IMR-90 (cell line): ENCODE measurements around the gene TBC1D16. TPM values are rescaled to one million over a fixed set of nuclear protein-coding genes. Genes with fewer than 3 reads are reported as not detected.

Experiments used
- ATAC-seq: fragments of 200-7000 bp; cut with Tn5 transposase; 2 replicates; pipeline ENCODE4 v1.9.1; 2020; ENCODE audit warnings: low read depth, mild to moderate bottlenecking, moderate library complexity
- BruUV-seq: library from RNA; stranded (reverse); fragments of 400-500 nt; replicated peaks from 2 replicates; lab custom pipeline; 2021; lab: Mats Ljungman, UMichigan
- CTCF ChIA-PET: fragments of 300-600 bp; formaldehyde crosslinking; extraction: SDS; loops from one replicate; lab custom pipeline; 2021; ENCODE audit warnings: antibody characterized with exemption; lab: Yijun Ruan, JAX
- POLR2A ChIA-PET: fragments of 300-600 bp; sonication (Branson Sonifier 250); formaldehyde crosslinking; loops from one replicate; lab custom pipeline; 2022; ENCODE audit warnings: antibody characterized with exemption; ENCODE audit not compliant: unreplicated experiment; lab: Charles Lee
- DNase-seq: peaks from one replicate; pipeline ENCODE4 v3.0.0; 2013
- H2AFZ ChIP-seq: replicated peaks from 2 replicates; pipeline ENCODE3; 2013; ENCODE audit warnings: low read length, mild to moderate bottlenecking; ENCODE audit not compliant: poor library complexity
- H2AK5ac ChIP-seq: 2 replicates; pipeline ENCODE4 v1.6.1; 2013; ENCODE audit warnings: low read depth, low read length, inconsistent platforms
- H2AK9ac ChIP-seq: replicated peaks from 2 replicates; pipeline ENCODE3; 2013; ENCODE audit warnings: mild to moderate bottlenecking, low read depth, low read length, moderate library complexity; ENCODE audit not compliant: poor library complexity
- H2BK120ac ChIP-seq: 2 replicates; pipeline ENCODE4 v1.6.1; 2013; ENCODE audit warnings: low read depth, low read length, inconsistent platforms
- H2BK15ac ChIP-seq: 3 replicates; pipeline ENCODE4 v1.6.1; 2013; ENCODE audit warnings: low read depth, low read length, inconsistent platforms
- H2BK20ac ChIP-seq: 2 replicates; pipeline ENCODE4 v1.6.1; 2013; ENCODE audit warnings: low read depth, mild to moderate bottlenecking, inconsistent platforms, low read length, moderate library complexity
- H2BK5ac ChIP-seq: 2 replicates; pipeline ENCODE4 v1.6.1; 2013; ENCODE audit warnings: mild to moderate bottlenecking, low read depth, low read length, inconsistent platforms; ENCODE audit not compliant: poor library complexity, severe bottlenecking
- H3K14ac ChIP-seq: replicated peaks from 2 replicates; pipeline ENCODE4 v1.6.1; 2013; ENCODE audit warnings: low read depth, low read length, inconsistent platforms
- H3K18ac ChIP-seq: 2 replicates; pipeline ENCODE4 v1.6.1; 2013; ENCODE audit warnings: low read depth, low read length, control low read depth
- H3K23ac ChIP-seq: 2 replicates; pipeline ENCODE4 v1.6.1; 2013; ENCODE audit warnings: low read depth, low read length, inconsistent platforms
- H3K27ac ChIP-seq: 2 replicates; pipeline ENCODE4 v1.5.1; 2013; ENCODE audit warnings: mild to moderate bottlenecking, control low read depth, low read length; ENCODE audit not compliant: insufficient read depth
- H3K27me3 ChIP-seq: 2 replicates; pipeline ENCODE4 v1.6.1; 2013; ENCODE audit warnings: low read length; ENCODE audit not compliant: control insufficient read depth, insufficient read depth
- H3K36me3 ChIP-seq: 2 replicates; pipeline ENCODE4 v1.6.1; 2013; ENCODE audit warnings: low read length, mixed read lengths; ENCODE audit not compliant: control insufficient read depth, insufficient read depth
- H3K4ac ChIP-seq: 2 replicates; pipeline ENCODE4 v1.6.1; 2013; ENCODE audit warnings: low read depth, low read length, inconsistent platforms
- H3K4me1 ChIP-seq: 2 replicates; pipeline ENCODE4 v1.6.1; 2013; ENCODE audit warnings: low read length, mixed read lengths; ENCODE audit not compliant: control insufficient read depth, insufficient read depth
- H3K4me2 ChIP-seq: 2 replicates; pipeline ENCODE4 v1.6.1; 2013; ENCODE audit warnings: low read depth, mild to moderate bottlenecking, control low read depth, low read length, moderate library complexity
- H3K4me3 ChIP-seq: 2 replicates; pipeline ENCODE4 v1.5.1; 2013; ENCODE audit warnings: low read depth, mild to moderate bottlenecking, control low read depth, low read length, moderate library complexity; ENCODE audit not compliant: insufficient read depth
- H3K56ac ChIP-seq: 2 replicates; pipeline ENCODE4 v1.6.1; 2013; ENCODE audit warnings: low read length, inconsistent platforms; ENCODE audit not compliant: insufficient read depth; ENCODE audit errors: extremely low read depth
- H3K79me1 ChIP-seq, 2 experiments: 2 replicates each; pipeline ENCODE4 v1.6.1; 2013; ENCODE audit warnings: low read length in 2 of 2, inconsistent platforms in 1 of 2, low read depth in 1 of 2
- H3K9ac ChIP-seq: 2 replicates; pipeline ENCODE4 v1.6.1; 2013; ENCODE audit warnings: low read depth, low read length, control low read depth
- H3K9me1 ChIP-seq: 2 replicates; pipeline ENCODE4 v1.6.1; 2013; ENCODE audit warnings: low read length, inconsistent platforms; ENCODE audit not compliant: insufficient read depth
- H3K9me3 ChIP-seq: 2 replicates; pipeline ENCODE4 v1.6.1; 2013; ENCODE audit warnings: low read length; ENCODE audit not compliant: control insufficient read depth, insufficient read depth
- H4K20me1 ChIP-seq: 2 replicates; pipeline ENCODE4 v1.6.1; 2013; ENCODE audit warnings: low read length, inconsistent platforms; ENCODE audit not compliant: insufficient read depth
- H4K5ac ChIP-seq: 2 replicates; pipeline ENCODE4 v1.6.1; 2013; ENCODE audit warnings: mild to moderate bottlenecking, low read depth, low read length, control low read depth
- H4K8ac ChIP-seq, 2 experiments: 2 replicates each; pipeline ENCODE4 v1.6.1; 2013; ENCODE audit warnings: low read depth in 2 of 2, low read length in 2 of 2, control low read depth in 1 of 2, inconsistent platforms in 1 of 2
- H4K91ac ChIP-seq: 2 replicates; pipeline ENCODE4 v1.6.1; 2013; ENCODE audit warnings: low read depth, low read length, inconsistent platforms; ENCODE audit not compliant: insufficient read depth
- BHLHE40 ChIP-seq: fragments of 150-350 bp; IDR thresholded peaks from 2 replicates; pipeline ENCODE4 v1.6.1; 2016; ENCODE audit warnings: mild to moderate bottlenecking, low read depth, low read length
- CHD1 ChIP-seq: IDR thresholded peaks from 2 replicates; pipeline ENCODE4 v1.6.1; 2012; ENCODE audit warnings: low read depth, low read length, improper control_type of control experiment
- FOS ChIP-seq: fragments of 150-350 bp; IDR thresholded peaks from 2 replicates; pipeline ENCODE4 v1.6.1; 2016; ENCODE audit warnings: low read depth, low read length
- MAFK ChIP-seq: IDR thresholded peaks from 2 replicates; pipeline ENCODE4 v1.6.1; 2012; ENCODE audit warnings: low read depth, low read length, improper control_type of control experiment
- MAZ ChIP-seq: IDR thresholded peaks from 2 replicates; pipeline ENCODE4 v1.6.1; 2012; ENCODE audit warnings: low read depth, mild to moderate bottlenecking, low read length, improper control_type of control experiment, moderate library complexity, borderline replicate concordance
- MXI1 ChIP-seq: IDR thresholded peaks from 2 replicates; pipeline ENCODE4 v1.6.1; 2012; ENCODE audit warnings: low read depth, mild to moderate bottlenecking, low read length, moderate library complexity, borderline replicate concordance
- NFE2L2 ChIP-seq: fragments of 150-350 bp; IDR thresholded peaks from 2 replicates; pipeline ENCODE4 v1.6.1; 2016; ENCODE audit warnings: low read depth, mild to moderate bottlenecking, low read length
- RAD21 ChIP-seq: IDR thresholded peaks from 2 replicates; pipeline ENCODE4 v1.6.1; 2012; ENCODE audit warnings: low read length, improper control_type of control experiment
- RCOR1 ChIP-seq: IDR thresholded peaks from 2 replicates; pipeline ENCODE4 v1.6.1; 2012; ENCODE audit warnings: mild to moderate bottlenecking, low read length, improper control_type of control experiment; ENCODE audit not compliant: insufficient replicate concordance
- RFX5 ChIP-seq: IDR thresholded peaks from 2 replicates; pipeline ENCODE4 v1.8.0; 2012; ENCODE audit warnings: low read depth, mild to moderate bottlenecking, low read length, moderate library complexity
- SMC3 ChIP-seq: fragments of 150-350 bp; IDR thresholded peaks from 2 replicates; pipeline ENCODE4 v1.6.1; 2016; ENCODE audit warnings: low read depth, mild to moderate bottlenecking, antibody characterized with exemption, low read length, moderate library complexity
- USF2 ChIP-seq: fragments of 150-350 bp; IDR thresholded peaks from 2 replicates; pipeline ENCODE4 v1.6.1; 2017; ENCODE audit warnings: mild to moderate bottlenecking, antibody characterized with exemption, low read length, low read depth
- WGBS, 2 experiments: methylation state at CpG; one replicate each; pipeline versions ENCODE4 v1.1.5 to v1.1.7; 2013; ENCODE audit warnings: missing lambda C conversion rate in 2 of 2; ENCODE audit not compliant: insufficient read length in 1 of 2; ENCODE audit errors: extremely low coverage in 2 of 2; 5-methylcytosine and 5-hydroxymethylcytosine counted together
- dilution Hi-C: fragments of 300-500 bp; cut with HindIII; formaldehyde crosslinking; loops from one replicate; pipeline ENCODE4 v1.14.3; 2018; ENCODE audit warnings: low sequenced_read_pairs; ENCODE audit not compliant: unreplicated experiment
- in situ Hi-C: fragments of 300-500 bp; cut with MboI; formaldehyde crosslinking; loops from 3 replicates; pipeline ENCODE4 v1.14.3; 2019; ENCODE audit warnings: low sequenced_read_pairs, inconsistent platforms, mixed read lengths
- intact Hi-C: fragments of 100-400 bp; cut with micrococcal nuclease; formaldehyde crosslinking; loops from 2 replicates; pipeline ENCODE4 v1.10.0; 2022
- polyA plus RNA-seq, 3 experiments: library from polyadenylated mRNA; depleted of rRNA; stranded (reverse); fragments of >200 nt; gene quantifications; 2 replicates each; pipeline ENCODE4 v1.2.3, GENCODE V29; 2012; ENCODE audit warnings: low replicate concordance in 1 of 3
- total RNA-seq: library from RNA; depleted of rRNA; stranded (reverse); fragments of >200 nt; gene quantifications from 2 replicates; pipeline ENCODE4 v1.2.3, GENCODE V29; 2012
- TF ChIP-seq, protein P1 (sequence below): conservative IDR thresholded peaks from 2 replicates; pipeline ENCODE4 v1.5.1; 2012; ENCODE audit warnings: mild to moderate bottlenecking, low read depth, low read length, improper control_type of control experiment

The TBC1D16 gene
- total and polyA plus RNA-seq, 2 of the 4 experiments (the other 2 are of a cell fraction), result 10.1 to 16.7 TPM

DNA sequence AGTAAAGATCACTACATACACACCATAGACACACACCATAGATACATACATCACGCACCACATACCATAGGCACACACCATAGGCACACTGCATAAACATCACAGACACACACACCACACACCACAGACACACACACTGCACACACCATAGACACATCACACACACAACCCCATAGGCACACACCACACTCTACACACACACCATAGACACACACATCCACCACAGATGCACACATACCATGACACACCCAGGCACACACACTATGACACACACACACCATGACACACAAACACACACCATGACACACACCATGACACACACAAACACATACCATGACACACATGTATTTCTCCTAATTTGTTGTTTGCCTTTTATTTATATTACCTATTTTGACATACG is 14.1 kb downstream of the TBC1D16 start:
- 100% methylated on average over 1 of the region's 2 CpGs; no CpG with 5 or more reads in 1 of the 2 experiments for WGBS, 2 experiments

More for the DNA sequence above, 14.1 kb downstream of the TBC1D16 start:
- H3K23ac ChIP-seq, result peak overlapping the region; percentile 59; the same call in 1 of the 2 replicates
- H2AK9ac ChIP-seq, result no peak overlapping the region
- no peak overlapping the region for H4K8ac ChIP-seq
- no peak overlapping the region for H3K18ac ChIP-seq
- no peak overlapping the region for H3K14ac ChIP-seq
- H2BK120ac ChIP-seq, result no peak overlapping the region
- no peak overlapping the region for H3K56ac ChIP-seq
- H3K36me3 ChIP-seq, result no peaks in the 10 kb centered on the region
- ATAC-seq (no peak), DNase-seq (no peak)
- peaks cover 21 to 49% of the 10 kb centered on the region in 2 experiments for H3K79me1 ChIP-seq
- no peak overlapping the region for H3K4me2 ChIP-seq
- peak overlapping the region; percentile 21 for H2BK5ac ChIP-seq
- in situ Hi-C loops (no loop called here), dilution Hi-C loops (no loop called here), intact Hi-C loops (no loop called here)
- H4K20me1 ChIP-seq, result peaks cover 46% of the 10 kb centered on the region
- no peaks in the 10 kb centered on the region for H3K9me3 ChIP-seq
- no TSS peak for BruUV-seq
- no peak overlapping the region for H2BK20ac ChIP-seq
- H4K91ac ChIP-seq, result no peak overlapping the region
- no peaks in the 10 kb centered on the region for H3K27me3 ChIP-seq
- H3K9me1 ChIP-seq, result peaks cover 19% of the 10 kb centered on the region
- ChIA-PET POLR2A (no interaction called here), CTCF (no interaction called here)
- H2AFZ ChIP-seq, result no peak overlapping the region
- H3K4me1 ChIP-seq, result peaks cover 7% of the 10 kb centered on the region; the same call in 1 of the 2 replicates
- no peak overlapping the region for H3K9ac ChIP-seq
- no peak overlapping the region for H2BK15ac ChIP-seq
- H3K4me3 ChIP-seq, result no peak overlapping the region
- H2AK5ac ChIP-seq, result no peak overlapping the region
- no peak overlapping the region for H4K5ac ChIP-seq
- no peak overlapping the region for H3K4ac ChIP-seq
- no peak overlapping the region for H3K27ac ChIP-seq
- TF ChIP-seq MXI1 (no peak), RCOR1 (no peak), RFX5 (no peak), MAZ (no peak), SMC3 (no peak), BHLHE40 (no peak), MAFK (no peak), NFE2L2 (no peak), USF2 (no peak), FOS (no peak), RAD21 (no peak), CHD1 (no peak)
- TF ChIP-seq, protein P1, sequence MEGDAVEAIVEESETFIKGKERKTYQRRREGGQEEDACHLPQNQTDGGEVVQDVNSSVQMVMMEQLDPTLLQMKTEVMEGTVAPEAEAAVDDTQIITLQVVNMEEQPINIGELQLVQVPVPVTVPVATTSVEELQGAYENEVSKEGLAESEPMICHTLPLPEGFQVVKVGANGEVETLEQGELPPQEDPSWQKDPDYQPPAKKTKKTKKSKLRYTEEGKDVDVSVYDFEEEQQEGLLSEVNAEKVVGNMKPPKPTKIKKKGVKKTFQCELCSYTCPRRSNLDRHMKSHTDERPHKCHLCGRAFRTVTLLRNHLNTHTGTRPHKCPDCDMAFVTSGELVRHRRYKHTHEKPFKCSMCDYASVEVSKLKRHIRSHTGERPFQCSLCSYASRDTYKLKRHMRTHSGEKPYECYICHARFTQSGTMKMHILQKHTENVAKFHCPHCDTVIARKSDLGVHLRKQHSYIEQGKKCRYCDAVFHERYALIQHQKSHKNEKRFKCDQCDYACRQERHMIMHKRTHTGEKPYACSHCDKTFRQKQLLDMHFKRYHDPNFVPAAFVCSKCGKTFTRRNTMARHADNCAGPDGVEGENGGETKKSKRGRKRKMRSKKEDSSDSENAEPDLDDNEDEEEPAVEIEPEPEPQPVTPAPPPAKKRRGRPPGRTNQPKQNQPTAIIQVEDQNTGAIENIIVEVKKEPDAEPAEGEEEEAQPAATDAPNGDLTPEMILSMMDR, result no peak
